HFF-Myc (cell line): ENCODE results near the gene CD40.

Experiments
- DNase-seq: peaks from one replicate; pipeline ENCODE4 v3.0.0-alpha.2; 2011; ENCODE audit warnings: low read depth; ENCODE audit errors: extremely low read depth
- H3K4me3 ChIP-seq: replicated peaks from 2 replicates; pipeline ENCODE4 v1.5.1; 2011; ENCODE audit warnings: low read depth, mild to moderate bottlenecking, control low read depth, low read length
- TF ChIP-seq, protein P1 (sequence below): IDR thresholded peaks from 2 replicates; pipeline ENCODE4 v1.5.1; 2012; ENCODE audit warnings: mild to moderate bottlenecking, low read depth, low read length, control low read depth; ENCODE audit errors: missing control alignments

Gene CD40

DNA sequence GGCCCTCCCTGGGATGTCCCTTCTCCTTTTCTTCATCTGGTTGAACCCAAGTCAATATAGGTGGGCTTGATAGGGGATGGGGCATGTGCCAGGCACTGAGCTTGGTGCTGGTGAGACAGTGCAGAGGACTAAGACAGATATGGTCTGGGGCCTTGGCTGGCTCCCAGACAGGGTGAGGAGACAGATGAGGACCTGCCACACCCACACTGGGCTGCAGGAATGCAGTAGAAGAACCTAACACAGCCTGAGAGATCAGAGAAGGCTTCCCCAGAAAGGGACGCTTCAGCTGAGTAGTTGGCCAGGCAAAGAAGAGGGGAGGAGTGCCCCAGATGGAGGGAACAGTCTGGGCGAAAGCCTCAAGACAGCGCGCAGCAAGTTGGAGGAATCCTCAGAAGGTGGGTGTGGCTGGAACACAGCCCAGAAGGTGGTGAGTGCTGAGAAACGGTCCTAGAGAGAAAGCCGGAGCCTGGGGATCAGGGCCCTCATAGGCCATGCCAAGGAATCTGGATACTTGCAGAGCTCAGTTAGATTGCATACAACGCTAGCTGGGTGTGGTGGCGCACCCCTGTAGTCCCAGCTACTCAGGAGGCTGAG lies 26.4 kb downstream of the CD40 start:
- H3K4me3 ChIP-seq, result no peak overlapping the region
- TF ChIP-seq, protein P1, sequence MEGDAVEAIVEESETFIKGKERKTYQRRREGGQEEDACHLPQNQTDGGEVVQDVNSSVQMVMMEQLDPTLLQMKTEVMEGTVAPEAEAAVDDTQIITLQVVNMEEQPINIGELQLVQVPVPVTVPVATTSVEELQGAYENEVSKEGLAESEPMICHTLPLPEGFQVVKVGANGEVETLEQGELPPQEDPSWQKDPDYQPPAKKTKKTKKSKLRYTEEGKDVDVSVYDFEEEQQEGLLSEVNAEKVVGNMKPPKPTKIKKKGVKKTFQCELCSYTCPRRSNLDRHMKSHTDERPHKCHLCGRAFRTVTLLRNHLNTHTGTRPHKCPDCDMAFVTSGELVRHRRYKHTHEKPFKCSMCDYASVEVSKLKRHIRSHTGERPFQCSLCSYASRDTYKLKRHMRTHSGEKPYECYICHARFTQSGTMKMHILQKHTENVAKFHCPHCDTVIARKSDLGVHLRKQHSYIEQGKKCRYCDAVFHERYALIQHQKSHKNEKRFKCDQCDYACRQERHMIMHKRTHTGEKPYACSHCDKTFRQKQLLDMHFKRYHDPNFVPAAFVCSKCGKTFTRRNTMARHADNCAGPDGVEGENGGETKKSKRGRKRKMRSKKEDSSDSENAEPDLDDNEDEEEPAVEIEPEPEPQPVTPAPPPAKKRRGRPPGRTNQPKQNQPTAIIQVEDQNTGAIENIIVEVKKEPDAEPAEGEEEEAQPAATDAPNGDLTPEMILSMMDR, result no peak
- no peak for DNase-seq

DNA sequence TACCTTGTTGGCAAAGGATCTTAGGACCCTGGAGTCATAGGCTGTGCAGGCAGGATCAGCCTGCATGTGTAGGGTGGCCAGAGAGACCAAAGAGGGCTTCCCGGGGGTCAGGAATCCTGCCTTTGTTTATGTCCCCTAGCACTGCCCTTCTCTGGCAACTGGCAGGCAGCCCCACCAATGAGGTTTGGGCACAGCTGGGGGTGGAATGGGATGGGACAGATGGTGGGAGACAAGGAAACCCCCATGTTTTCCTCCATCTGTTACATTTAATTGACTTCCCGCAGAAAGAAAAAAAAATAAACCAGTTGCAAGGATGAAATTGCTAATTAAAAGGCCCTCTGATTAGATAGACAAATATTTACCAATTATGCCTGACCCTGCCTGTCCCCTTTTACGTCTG lies 27.6 kb downstream of the CD40 start:
- TF ChIP-seq, protein P1, result no peak
- H3K4me3 ChIP-seq, result no peak overlapping the region
- DNase-seq, result no peak

DNA sequence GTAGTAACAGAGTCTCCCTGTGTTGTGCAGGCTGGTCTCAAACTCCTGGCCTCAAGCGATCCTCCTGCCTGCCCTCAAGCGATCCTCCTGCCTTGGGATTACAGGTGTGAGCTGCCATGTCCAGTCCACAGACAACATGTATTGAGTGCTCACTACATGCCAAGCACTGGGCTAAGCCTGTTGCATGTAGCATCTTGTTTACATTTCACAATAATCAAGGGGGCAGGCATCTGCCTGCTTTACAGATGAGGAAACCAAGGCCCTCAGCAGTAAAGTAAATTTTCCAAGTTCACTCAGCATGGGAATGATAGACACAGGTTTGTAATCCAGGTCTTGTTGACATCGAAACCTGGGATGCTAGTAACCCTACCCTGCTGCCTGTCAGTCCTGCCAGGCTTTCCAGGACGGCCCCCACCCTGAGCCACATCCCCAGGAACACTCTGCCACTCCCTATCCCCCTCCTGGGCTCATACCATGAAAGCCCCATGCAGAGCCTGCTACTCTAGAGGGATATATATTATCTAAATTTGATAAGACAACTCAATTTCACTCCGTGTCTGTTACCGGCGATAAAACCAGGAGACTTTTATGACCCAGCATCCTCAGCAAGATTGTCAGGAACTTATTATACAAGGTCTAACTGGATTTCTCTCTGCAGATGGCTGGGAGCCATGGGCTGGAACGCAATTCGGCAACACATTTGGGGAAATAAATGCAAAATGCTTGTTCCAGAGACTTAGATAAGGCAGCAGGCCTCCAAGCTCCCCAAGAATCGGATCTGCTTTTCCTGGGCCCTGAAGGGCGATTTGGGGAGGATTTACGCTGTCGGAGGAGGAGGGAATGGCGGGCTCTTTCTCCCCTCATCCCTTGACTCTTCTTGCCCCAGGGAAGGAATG lies 30.4 kb downstream of the CD40 start:
- no peak for DNase-seq
- H3K4me3 ChIP-seq, result no peak overlapping the region
- TF ChIP-seq, protein P1, result no peak

DNA sequence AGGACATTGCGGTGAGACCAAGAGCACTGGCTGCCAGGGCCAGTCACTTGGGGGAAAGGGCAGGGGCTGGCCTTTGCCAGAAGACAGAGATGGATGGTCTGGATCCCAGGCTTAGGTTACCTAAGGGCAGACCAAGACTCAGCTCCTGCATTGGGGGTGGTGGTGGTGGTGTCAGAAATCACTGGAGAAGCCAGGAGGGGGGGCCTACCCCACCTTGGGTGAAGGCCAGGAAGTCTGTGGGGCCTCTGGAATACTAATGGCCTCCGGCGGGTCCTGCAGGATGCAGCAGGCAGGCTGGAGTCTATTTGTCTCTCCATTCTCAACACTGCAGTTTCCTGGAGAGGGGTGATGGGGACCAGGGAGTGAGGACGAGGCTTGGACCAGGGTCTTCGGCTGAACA lies 32.8 kb downstream of the CD40 start:
- no peak overlapping the region for H3K4me3 ChIP-seq
- TF ChIP-seq, protein P1, result no peak
- DNase-seq, result no peak

DNA sequence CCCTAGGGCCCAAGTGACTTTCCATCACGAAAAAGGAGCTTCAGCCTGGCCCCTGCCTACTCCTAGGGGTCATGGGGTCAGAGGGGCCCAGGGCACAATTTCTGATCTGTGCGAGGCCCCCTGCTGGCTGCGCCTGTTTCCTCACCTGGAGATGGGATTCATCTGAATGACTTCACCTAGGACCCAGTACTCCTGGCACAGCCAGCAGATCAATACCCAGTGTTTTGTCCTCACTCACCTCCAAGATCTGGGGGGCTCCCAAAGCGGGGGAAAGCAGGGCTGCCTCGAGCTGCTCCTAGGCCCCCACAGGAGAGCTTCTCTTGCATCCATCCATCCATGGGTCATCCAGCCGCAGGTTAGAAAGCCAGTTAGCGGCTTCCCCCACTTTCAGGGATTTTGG lies 33.8 kb downstream of the CD40 start:
- TF ChIP-seq, protein P1, result peak; percentile 36
- no peak overlapping the region for H3K4me3 ChIP-seq
- no peak for DNase-seq

DNA sequence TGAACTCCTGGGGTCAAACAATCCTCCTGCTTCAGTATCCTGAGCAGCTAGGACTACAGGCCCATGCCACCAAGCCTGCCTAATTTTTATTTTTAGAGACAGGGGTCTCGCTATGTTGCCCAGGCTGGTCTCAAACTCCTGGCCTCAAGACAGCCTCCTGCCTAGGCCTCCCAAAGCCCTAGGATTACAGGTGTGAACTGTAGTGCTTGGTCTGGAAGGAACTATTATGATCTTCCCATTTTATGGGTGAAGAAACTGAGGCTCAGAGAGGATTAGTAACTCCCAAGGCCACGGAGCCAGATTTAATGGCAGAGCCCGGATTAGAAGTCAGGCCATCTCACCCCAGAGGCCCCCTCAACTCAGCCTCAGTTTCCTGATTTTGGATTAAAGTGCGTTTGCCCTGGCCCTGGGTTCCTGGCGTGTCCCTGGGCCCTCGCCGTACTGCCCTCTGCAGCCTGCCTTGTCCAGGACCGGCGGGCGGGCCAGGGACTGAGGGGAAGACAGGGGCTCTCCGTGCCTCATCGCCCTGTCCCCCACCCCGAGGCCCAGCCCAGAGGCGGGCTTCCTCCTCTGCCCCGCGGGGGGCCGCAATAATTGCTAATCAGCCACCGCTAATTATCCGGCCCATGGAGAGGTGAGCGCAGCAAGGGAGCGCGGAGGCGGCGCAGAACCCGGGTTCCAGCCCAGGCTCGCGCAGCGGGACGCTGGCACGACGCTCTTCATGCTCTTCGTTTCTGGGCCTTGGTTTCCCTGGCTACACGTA lies 34.9 kb downstream of the CD40 start:
- DNase-seq, result no peak
- H3K4me3 ChIP-seq, result no peak overlapping the region
- TF ChIP-seq, protein P1, result no peak
